ENCODE data around the gene SARDH. TPM values are rescaled to one million over a fixed set of nuclear protein-coding genes. Genes with fewer than 3 reads are reported as not detected.

Gene SARDH
- total RNA-seq, 1 donor from 2014 or later, result 5.0 TPM

GRCh38 chr9:133645021-133645765, 93.0 kb downstream of the SARDH start:
- no peak overlapping the region for H3K27ac Mint-ChIP-seq (ENCODE audit: unreplicated experiment)
- DNase-seq (ENCODE audit: low spot score), result no peak
- peaks cover 3% of the 10 kb centered on the region for H3K36me3 Mint-ChIP-seq (ENCODE audit: low read depth, unreplicated experiment)
- H3K9me3 Mint-ChIP-seq (ENCODE audit: unreplicated experiment), result no peaks in the 10 kb centered on the region
- H3K4me3 Mint-ChIP-seq (ENCODE audit: unreplicated experiment), result no peak overlapping the region
- peaks cover 10% of the 10 kb centered on the region for H3K27me3 Mint-ChIP-seq (ENCODE audit: unreplicated experiment)
- TF ChIP-seq, protein P1, sequence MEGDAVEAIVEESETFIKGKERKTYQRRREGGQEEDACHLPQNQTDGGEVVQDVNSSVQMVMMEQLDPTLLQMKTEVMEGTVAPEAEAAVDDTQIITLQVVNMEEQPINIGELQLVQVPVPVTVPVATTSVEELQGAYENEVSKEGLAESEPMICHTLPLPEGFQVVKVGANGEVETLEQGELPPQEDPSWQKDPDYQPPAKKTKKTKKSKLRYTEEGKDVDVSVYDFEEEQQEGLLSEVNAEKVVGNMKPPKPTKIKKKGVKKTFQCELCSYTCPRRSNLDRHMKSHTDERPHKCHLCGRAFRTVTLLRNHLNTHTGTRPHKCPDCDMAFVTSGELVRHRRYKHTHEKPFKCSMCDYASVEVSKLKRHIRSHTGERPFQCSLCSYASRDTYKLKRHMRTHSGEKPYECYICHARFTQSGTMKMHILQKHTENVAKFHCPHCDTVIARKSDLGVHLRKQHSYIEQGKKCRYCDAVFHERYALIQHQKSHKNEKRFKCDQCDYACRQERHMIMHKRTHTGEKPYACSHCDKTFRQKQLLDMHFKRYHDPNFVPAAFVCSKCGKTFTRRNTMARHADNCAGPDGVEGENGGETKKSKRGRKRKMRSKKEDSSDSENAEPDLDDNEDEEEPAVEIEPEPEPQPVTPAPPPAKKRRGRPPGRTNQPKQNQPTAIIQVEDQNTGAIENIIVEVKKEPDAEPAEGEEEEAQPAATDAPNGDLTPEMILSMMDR (IDR thresholded peaks at IDR 0.05; ENCODE audit: unreplicated experiment), result no peak
- H3K4me1 Mint-ChIP-seq (ENCODE audit: unreplicated experiment), result no peaks in the 10 kb centered on the region

- no peak for DNase-seq (ENCODE audit: low spot score)
- Mint-ChIP-seq H3K36me3 (ENCODE audit: low read depth, unreplicated experiment) (peaks cover 3% of the 10 kb centered on the region), H3K4me1 (ENCODE audit: unreplicated experiment) (no peaks in the 10 kb centered on the region), H3K4me3 (ENCODE audit: unreplicated experiment) (no peak overlapping the region), H3K9me3 (ENCODE audit: unreplicated experiment) (no peaks in the 10 kb centered on the region), H3K27me3 (ENCODE audit: unreplicated experiment) (peaks cover 11% of the 10 kb centered on the region), H3K27ac (ENCODE audit: unreplicated experiment) (no peak overlapping the region)
- TF ChIP-seq, protein P1 (IDR thresholded peaks at IDR 0.05; ENCODE audit: unreplicated experiment), result no peak
Observed at GRCh38 chr9:133643978-133644760, 94.0 kb downstream of the SARDH start.

DNA sequence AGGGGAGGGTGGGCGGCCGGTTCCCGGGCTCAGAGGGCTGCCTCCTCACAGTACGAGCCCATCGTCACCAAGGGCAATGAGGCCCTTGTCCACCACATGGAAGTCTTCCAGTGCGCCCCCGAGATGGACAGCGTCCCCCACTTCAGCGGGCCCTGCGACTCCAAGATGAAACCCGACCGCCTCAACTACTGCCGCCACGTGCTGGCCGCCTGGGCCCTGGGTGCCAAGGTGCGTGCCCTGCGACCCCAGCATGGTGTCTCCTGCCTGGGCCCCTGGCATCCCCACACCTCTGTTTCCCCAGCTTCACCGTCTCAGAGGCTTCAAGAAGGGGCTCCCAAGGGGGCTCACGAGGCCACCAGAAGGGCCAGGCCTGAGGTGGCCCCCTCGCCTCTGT, 94.8 kb downstream of the SARDH start:
- Mint-ChIP-seq H3K4me1 (ENCODE audit: unreplicated experiment) (peaks cover 2% of the 10 kb centered on the region), H3K4me3 (ENCODE audit: unreplicated experiment) (no peak overlapping the region), H3K36me3 (ENCODE audit: low read depth, unreplicated experiment) (peaks cover 3% of the 10 kb centered on the region), H3K27ac (ENCODE audit: unreplicated experiment) (no peak overlapping the region), H3K27me3 (ENCODE audit: unreplicated experiment) (peaks cover 11% of the 10 kb centered on the region), H3K9me3 (ENCODE audit: unreplicated experiment) (no peaks in the 10 kb centered on the region)
- DNase-seq (ENCODE audit: low spot score), result no peak
- TF ChIP-seq, protein P1 (IDR thresholded peaks at IDR 0.05; ENCODE audit: unreplicated experiment), result no peak

DNA sequence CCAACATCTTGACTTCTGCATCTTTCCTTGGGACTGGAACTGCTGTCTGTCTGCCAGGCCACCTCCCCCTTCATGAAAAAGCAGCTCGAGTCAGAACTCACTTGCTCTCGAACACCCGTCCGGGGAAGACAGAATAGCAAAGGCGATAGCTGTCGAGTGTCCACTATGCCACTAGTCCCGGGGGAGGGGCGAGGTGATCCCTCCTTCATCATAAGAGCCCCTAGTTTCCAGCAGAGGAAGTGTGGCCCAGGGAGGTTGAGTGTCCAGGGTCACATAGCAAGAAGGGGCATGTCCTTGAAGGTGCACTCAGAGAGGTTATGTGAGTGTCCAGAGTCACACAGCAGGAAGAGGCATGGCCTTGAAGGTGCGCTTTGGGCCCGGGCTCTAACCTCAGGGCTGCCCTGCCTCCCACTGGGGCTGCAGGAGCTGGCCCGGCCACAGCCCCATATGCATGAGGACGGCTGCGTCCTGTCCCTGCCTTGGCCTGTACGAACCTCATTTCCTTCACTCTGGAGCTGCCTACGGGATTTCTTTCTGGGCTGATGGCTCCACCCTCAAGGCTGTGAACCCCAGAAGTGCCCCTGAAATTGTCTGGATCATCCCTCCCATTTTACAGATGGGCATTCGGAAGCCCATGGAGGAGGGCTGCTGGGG, 95.3 kb downstream of the SARDH start:
- peaks cover 3% of the 10 kb centered on the region for H3K36me3 Mint-ChIP-seq (ENCODE audit: low read depth, unreplicated experiment)
- no peak overlapping the region for H3K4me3 Mint-ChIP-seq (ENCODE audit: unreplicated experiment)
- H3K4me1 Mint-ChIP-seq (ENCODE audit: unreplicated experiment), result peaks cover 6% of the 10 kb centered on the region
- no peaks in the 10 kb centered on the region for H3K9me3 Mint-ChIP-seq (ENCODE audit: unreplicated experiment)
- DNase-seq (ENCODE audit: low spot score), result no peak
- TF ChIP-seq, protein P1 (IDR thresholded peaks at IDR 0.05; ENCODE audit: unreplicated experiment), result no peak
- H3K27ac Mint-ChIP-seq (ENCODE audit: unreplicated experiment), result no peak overlapping the region
- peaks cover 11% of the 10 kb centered on the region for H3K27me3 Mint-ChIP-seq (ENCODE audit: unreplicated experiment)
